LHCN-M2 (cell line): ENCODE measurements around the gene RPS15. TPM values are rescaled to one million over a fixed set of nuclear protein-coding genes. Genes with fewer than 3 reads are reported as not detected.
"Not testable (repeated sequence)": the region's sequence is repeated elsewhere in the genome, so short reads cannot be mapped to it uniquely, and the experiment has no call there.

ENCODE experiments used
- DNase-seq: peaks from one replicate; pipeline ENCODE4 v3.0.0-alpha.2; 2012; ENCODE audit warnings: low read depth
- total RNA-seq: library from RNA; depleted of rRNA; stranded (reverse); fragments of >200 nt; gene quantifications from 2 replicates; pipeline ENCODE4 v1.2.3, GENCODE V29; 2014

Gene RPS15
- total RNA-seq, 1 experiment from 2014 or later: 2,358 TPM

GRCh38 chr19:1467490-1468273, 29.5 kb downstream of the RPS15 start:
- DNase-seq: no peak

GRCh38 chr19:1468274-1468820, 30.2 kb downstream of the RPS15 start:
- DNase-seq: no peak

DNA sequence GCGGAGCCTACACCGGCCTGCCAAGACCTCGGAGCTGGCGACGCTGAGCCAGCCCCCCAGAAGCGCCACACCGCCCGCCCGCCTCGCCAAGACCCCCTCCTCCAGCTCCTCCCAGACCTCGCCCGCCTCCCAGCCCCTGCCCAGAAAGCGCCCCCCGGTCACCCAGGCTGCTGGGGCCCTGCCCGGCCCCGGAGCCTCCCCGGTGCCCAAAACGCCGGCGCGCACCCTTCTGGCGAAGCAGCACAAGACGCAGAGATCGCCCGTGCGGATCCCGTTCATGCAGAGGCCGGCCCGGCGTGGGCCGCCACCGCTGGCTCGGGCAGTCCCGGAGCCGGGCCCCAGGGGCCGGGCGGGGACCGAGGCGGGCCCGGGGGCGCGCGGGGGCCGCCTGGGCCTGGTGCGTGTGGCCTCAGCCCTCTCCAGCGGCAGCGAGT, 30.6 kb downstream of the RPS15 start:
- peak; percentile 38 for DNase-seq

DNA sequence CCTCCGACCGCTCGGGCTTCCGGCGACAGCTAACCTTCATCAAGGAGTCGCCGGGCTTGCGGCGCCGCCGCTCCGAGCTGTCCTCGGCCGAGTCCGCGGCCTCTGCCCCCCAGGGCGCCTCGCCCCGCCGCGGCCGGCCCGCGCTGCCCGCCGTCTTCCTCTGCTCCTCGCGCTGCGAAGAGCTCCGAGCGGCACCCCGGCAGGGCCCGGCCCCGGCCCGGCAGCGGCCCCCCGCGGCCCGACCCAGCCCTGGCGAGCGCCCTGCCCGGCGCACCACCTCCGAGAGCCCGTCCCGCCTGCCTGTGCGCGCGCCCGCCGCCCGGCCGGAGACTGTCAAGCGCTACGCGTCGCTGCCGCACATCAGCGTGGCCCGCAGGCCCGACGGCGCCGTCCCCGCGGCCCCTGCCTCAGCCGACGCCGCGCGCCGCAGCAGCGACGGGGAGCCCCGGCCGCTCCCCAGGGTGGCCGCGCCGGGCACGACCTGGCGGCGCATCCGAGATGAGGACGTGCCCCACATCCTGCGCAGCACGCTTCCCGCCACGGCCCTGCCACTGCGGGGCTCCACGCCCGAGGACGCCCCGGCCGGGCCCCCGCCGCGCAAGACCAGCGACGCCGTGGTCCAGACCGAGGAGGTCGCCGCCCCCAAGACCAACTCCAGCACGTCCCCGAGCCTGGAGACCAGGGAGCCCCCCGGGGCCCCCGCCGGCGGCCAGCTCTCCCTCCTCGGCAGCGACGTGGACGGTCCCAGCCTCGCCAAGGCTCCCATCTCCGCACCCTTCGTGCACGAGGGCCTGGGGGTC, 31.3 kb downstream of the RPS15 start:
- no peak for DNase-seq

DNA sequence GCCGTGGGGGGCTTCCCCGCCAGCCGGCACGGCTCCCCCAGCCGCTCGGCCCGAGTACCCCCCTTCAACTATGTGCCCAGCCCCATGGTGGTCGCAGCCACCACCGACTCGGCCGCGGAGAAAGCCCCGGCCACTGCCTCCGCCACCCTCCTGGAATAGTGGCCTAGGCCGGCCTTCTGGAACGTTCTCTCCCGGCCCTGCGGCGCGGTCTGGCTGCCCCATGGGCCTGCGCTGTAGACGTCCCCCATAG, 31.8 kb downstream of the RPS15 start:
- no peak for DNase-seq

DNA sequence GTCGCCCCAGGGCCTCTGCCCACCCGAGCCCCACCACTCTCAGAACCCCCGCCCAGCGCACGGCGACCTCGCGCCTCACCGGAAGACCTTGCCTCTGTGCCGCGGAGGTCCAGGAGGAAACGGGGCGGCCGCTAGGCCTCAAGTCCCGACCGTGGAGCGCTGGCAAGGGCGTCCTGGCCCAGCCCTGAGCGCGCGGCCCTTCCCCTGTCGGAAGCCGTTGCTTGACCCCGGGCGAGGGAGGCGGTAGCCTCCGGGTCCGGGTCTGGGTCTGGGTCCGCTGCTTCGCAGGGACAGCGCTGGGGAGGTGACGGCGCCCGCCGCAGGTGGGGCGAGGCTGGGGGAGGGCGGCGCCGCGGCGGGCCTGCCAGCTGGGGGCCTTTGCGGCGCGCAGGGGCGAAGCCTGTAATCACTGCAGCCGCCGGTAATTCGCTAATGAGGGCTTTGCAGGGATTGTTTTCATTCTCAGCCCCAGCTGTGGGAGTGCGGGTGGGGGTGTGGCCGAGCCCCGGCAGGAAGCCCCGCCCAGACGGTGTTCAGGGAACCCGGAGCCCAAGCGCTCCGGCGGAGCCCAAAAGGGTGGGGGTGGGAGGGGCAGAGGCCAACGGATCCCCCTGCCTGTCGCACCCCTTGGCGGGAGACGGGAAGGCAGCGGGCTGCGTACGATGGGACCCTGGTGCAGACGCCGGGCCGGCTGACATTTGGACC, 32.3 kb downstream of the RPS15 start:
- DNase-seq: no peak

- DNase-seq: no peak
Observed at GRCh38 chr19:1471010-1471514, 32.9 kb downstream of the RPS15 start.

DNA sequence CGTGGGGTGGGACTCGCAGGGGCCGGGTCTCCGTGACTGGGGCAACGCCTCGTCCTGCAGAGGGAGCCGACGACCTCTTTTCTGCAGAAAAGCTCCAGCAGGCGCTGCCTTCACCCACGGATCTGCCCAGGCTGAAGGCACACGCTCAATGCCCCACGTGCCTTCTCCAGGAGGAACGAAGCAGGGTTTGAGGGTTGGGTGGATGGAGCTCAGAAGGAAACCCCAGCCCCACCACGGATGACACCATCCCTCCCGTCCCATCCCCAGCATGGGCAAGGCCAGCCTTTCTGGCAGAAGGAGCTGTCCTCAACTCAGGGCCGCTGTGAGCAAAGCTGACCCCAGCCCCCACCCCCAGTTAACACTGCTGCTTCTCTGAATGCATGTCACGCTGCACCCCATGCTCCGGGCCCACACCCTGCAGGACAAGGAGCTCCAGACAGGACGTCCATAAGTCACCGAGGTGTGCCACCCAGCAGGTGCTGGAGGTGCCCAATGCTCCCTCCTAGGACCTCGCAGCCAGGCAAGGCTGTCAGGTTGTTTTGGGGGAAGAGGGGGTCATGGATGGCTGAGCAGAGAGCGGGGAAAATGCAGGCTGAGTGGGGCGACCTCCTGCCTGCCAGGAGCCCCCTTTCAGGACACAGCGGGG, 33.4 kb downstream of the RPS15 start:
- DNase-seq: no peak

- no peak for DNase-seq
Observed at GRCh38 chr19:1472231-1473084, 34.3 kb downstream of the RPS15 start.

GRCh38 chr19:1473085-1473851, 35.1 kb downstream of the RPS15 start:
- no peak for DNase-seq

DNA sequence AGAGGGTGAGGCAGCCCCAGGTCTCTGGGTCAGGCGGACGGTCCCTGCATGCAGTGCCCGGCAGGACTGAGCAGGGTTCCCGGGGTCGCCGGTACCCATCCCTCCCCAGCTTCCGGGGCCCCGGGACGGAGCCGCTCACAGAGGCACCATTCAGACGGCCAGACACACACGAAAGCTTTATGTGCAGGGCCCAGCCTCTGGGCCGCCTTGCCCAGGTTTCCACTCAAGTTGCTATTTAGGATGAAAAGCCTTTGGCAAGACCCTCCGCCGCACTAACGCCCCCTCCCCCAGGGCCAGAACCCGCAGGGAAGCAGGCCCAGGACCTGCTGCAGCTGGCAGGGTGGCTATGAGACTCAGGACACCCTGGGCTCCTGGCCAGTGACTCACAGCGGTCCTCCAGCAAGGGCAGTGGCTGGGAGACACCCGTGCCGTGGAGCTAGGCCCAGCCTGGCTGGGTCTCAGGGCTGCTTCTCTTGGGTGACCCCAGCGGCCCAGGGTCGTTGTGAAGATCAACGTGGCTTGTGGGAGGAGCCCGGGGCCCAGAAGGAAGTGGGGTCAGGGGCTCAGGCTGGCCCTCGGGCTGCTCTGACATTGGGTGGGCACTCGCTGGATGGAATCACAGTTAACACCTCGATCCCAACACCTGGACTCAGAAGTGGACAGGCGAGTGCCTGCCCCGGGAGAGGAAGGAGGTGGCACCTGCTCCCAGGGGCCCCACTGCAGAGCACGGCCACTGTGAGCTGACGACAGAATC, 36.0 kb downstream of the RPS15 start:
- DNase-seq: no peak

DNA sequence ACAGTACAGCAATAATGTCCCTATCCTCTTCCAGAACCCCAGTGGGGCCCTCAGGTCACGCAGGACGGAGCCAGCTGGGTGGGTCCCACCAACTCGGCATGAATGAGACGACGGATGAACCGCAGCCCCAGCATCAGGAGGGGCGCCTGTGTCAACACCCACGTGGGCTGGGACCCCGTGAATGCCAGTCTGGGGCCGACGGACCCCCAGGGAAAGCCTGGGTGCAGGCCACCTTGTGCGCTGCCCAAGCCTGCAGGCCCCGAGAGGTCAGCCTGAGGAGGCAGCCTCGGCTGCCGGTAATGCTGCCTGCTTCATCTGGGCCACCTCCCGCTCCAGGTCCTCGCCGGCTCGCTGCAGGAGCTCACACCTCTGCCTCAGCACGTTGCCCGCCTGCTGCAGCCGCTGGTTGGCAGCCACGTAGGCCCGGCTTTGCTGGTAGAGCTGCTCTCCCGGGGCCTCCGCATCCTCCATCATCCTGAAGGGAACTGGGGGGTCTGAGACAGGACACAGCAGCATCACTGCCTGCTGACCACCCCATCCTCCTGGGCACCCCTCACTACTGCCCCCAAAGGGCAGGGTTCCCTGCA, 36.7 kb downstream of the RPS15 start:
- DNase-seq: no peak

GRCh38 chr19:1475751-1476437, 37.7 kb downstream of the RPS15 start:
- DNase-seq: no peak

- DNase-seq: not testable (repeated sequence)
Observed at GRCh38 chr19:1477056-1477455, 38.9 kb downstream of the RPS15 start.

GRCh38 chr19:1478934-1479707, 40.9 kb downstream of the RPS15 start, which contains the start of gene C19orf25:
Gene C19orf25 (minus strand): TSS chr19:1479215. CDS start chr19:1478903, 312 bp downstream.
- DNase-seq: peak; percentile 89

DNA sequence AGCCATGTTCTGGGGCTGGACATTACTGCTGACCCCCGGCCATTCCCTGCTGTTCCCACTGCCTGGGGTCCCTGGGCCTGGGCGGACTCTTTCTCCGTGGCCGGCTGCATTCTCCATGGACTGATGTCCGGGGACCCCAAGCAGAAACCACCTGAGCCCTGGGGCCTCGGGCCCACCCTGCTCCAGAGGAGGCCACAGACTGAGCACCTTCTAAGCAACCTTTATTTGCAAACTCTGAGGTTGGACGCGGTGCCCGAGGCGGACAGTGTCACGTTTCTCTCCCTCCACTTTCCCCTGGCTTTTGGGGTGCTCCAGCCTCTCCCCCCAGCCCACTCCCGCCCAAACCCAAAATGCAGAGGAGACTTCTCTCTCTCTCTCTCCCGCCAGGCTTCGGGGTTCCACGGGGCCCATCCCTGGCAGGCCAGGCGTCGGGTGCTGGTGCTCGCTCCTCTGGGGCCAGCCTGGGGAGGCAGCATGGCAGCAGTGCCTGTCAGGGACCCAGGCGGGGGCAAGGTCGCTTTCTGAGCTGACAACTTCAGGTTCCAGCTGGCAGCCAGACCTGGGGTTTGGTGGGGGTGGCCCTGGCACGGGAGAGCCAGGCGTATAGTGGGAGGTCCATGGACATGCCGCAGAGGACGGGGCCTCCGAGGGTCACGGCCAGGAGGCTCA, 43.2 kb downstream of the RPS15 start:
- no peak for DNase-seq
